H1 (cell line): ENCODE measurements around the gene BCL11A. TPM values are rescaled to one million over a fixed set of nuclear protein-coding genes. Genes with fewer than 3 reads are reported as not detected.

ENCODE experiments used
- CHD7 ChIP-seq: fragments of 300-600 bp; sonication (generic); IDR thresholded peaks from 2 replicates; pipeline ENCODE4 v1.7.1; 2012; ENCODE audit warnings: low read length, moderate library complexity, mild to moderate bottlenecking, inconsistent platforms; ENCODE audit not compliant: insufficient replicate concordance
- SRF ChIP-seq: IDR thresholded peaks from 2 replicates; pipeline ENCODE4 v1.6.1; 2011; ENCODE audit warnings: mild to moderate bottlenecking, low read depth, low read length, moderate library complexity
- polyA plus RNA-seq, 7 experiments: library from polyadenylated mRNA; depleted of rRNA in 3 of 7; stranded (reverse) in 5 of 7; unstranded in 2 of 7; fragments of >200 nt in 5 of 7; fragments of 200-250 nt in 2 of 7; gene quantifications; 1 replicate in 5 of 7; 2 replicates in 1 of 7; 4 replicates in 1 of 7; pipeline versions ENCODE4 v1.2.1 to v1.2.3, GENCODE V29; 2011 to 2013; ENCODE audit warnings: missing spikeins in 2 of 7, mixed read lengths in 2 of 7
- total RNA-seq: library from RNA; stranded (reverse); fragmentation: NEBNext Ultra II Directional; extraction: Animal tissue kit (Norgen Biotek cat#: 25700); gene quantifications from 2 replicates; pipeline ENCODE4 v1.2.1, GENCODE V29; 2021

BCL11A gene
- total and polyA plus RNA-seq, 2 of the 8 experiments (the other 6 are each of a cell fraction or from before 2014, with no cell fraction given) = 11.9 to 59.3 TPM

GRCh38 chr2:60474301-60474700 lies 79.2 kb downstream of the BCL11A start (continued):
- TF ChIP-seq CHD7 (peak; percentile 50), SRF (no peak)
